Panc1 (cell line): Measurements from ENCODE around the gene RAB33A. TPM values are rescaled to one million over a fixed set of nuclear protein-coding genes. Genes with fewer than 3 reads are reported as not detected.

Source experiments
- ATAC-seq: fragments of 200-7000 bp; cut with Tn5 transposase; 2 replicates; pipeline ENCODE4 v1.9.1; 2020; ENCODE audit warnings: mild to moderate bottlenecking, moderate library complexity
- BruUV-seq: library from RNA; stranded (reverse); fragments of 400-500 nt; replicated peaks from 2 replicates; lab custom pipeline; 2021; lab: Mats Ljungman, UMichigan
- CTCF ChIA-PET: fragments of 300-600 bp; sonication (Branson Sonifier 250); formaldehyde crosslinking; loops from one replicate; lab custom pipeline; 2022; ENCODE audit warnings: antibody characterized with exemption; lab: Charles Lee
- POLR2A ChIA-PET: fragments of 300-600 bp; sonication (Branson Sonifier 250); formaldehyde crosslinking; loops from one replicate; lab custom pipeline; 2022; ENCODE audit warnings: antibody characterized with exemption; lab: Charles Lee
- DNase-seq: peaks from one replicate; pipeline ENCODE4 v3.0.0-alpha.2; 2010; ENCODE audit warnings: low read depth, low spot score
- H3K27ac ChIP-seq: 2 replicates; pipeline ENCODE4 v1.5.1; 2011; ENCODE audit warnings: mild to moderate bottlenecking, low read length, inconsistent platforms
- H3K27me3 ChIP-seq: fragments of 200-500 bp; sonication (Bioruptor generic); 2 replicates; pipeline ENCODE4 v1.6.0; 2014; ENCODE audit warnings: low read length, inconsistent platforms; ENCODE audit not compliant: control insufficient read depth, insufficient read depth
- H3K36me3 ChIP-seq: fragments of 200-500 bp; sonication (Bioruptor generic); 2 replicates; pipeline ENCODE4 v1.5.1; 2014; ENCODE audit warnings: inconsistent platforms, mild to moderate bottlenecking, low read length, moderate library complexity; ENCODE audit not compliant: control insufficient read depth, insufficient read depth
- H3K4me1 ChIP-seq: 2 replicates; pipeline ENCODE4 v1.5.1; 2011; ENCODE audit warnings: inconsistent platforms, mild to moderate bottlenecking, low read length, moderate library complexity; ENCODE audit not compliant: control insufficient read depth, insufficient read depth
- H3K4me3 ChIP-seq, 2 experiments: 2 replicates each; pipeline ENCODE4 v1.5.1; 2011 to 2012; ENCODE audit warnings: low read depth in 2 of 2, low read length in 2 of 2, mild to moderate bottlenecking in 2 of 2, inconsistent platforms in 1 of 2, moderate library complexity in 1 of 2
- H3K9me3 ChIP-seq: fragments of 200-500 bp; sonication (Bioruptor generic); 2 replicates; pipeline ENCODE4 v1.5.1; 2014; ENCODE audit warnings: low read depth, mild to moderate bottlenecking, inconsistent platforms, low read length, moderate library complexity; ENCODE audit not compliant: control insufficient read depth, insufficient read depth
- CTCF ChIP-seq: fragments of 450-650 bp; IDR thresholded peaks from 2 replicates; pipeline ENCODE4 v1.5.1; 2017; ENCODE audit warnings: mild to moderate bottlenecking
- POLR2AphosphoS5 ChIP-seq: IDR thresholded peaks from 2 replicates; pipeline ENCODE4 v1.6.1; 2012; ENCODE audit warnings: mild to moderate bottlenecking, low read depth, low read length, moderate library complexity
- REST ChIP-seq, 2 experiments: IDR thresholded peaks; 2 replicates each; pipeline ENCODE4 v1.6.1; 2011 to 2012; ENCODE audit warnings: low read depth in 2 of 2, control low read depth in 1 of 2, low read length in 1 of 2, mild to moderate bottlenecking in 1 of 2, moderate library complexity in 1 of 2; ENCODE audit not compliant: insufficient read depth in 1 of 2
- SIN3A ChIP-seq: IDR thresholded peaks from 2 replicates; pipeline ENCODE4 v1.6.1; 2012; ENCODE audit warnings: low read depth, mild to moderate bottlenecking, low read length, moderate library complexity, borderline replicate concordance; ENCODE audit not compliant: insufficient read depth
- TCF7L2 ChIP-seq: IDR thresholded peaks from 2 replicates; pipeline ENCODE4 v1.6.1; 2011; ENCODE audit warnings: mild to moderate bottlenecking, low read depth, low read length, inconsistent platforms
- in situ Hi-C: cut with HindIII; loops from 2 replicates; pipeline ENCODE4 v1.10.0; 2016; ENCODE audit warnings: low sequenced_read_pairs, low pct_unique_long_range_greater_than_20kb
- intact Hi-C: fragments of 100-400 bp; cut with micrococcal nuclease; formaldehyde crosslinking; loops from one replicate; pipeline ENCODE4 v1.10.0; 2022; ENCODE audit not compliant: unreplicated experiment
- total RNA-seq: library from RNA; stranded (reverse); gene quantifications from one replicate; pipeline ENCODE4 v1.2.1, GENCODE V29; 2021; ENCODE audit not compliant: unreplicated experiment

RAB33A gene
- total RNA-seq, 1 experiment from 2014 or later, result 2.2 TPM

- intact Hi-C loops (loop anchor here (10.0 kb wide), 1 partner anchor 592 kb away; no protein-coding TSS in a partner anchor), in situ Hi-C loops (no loop called here)
- ChIA-PET CTCF (interaction anchor here (0.6 to 0.7 kb wide), 2 partner anchors 16 to 320 kb away, joined by 3 to 8 read pairs; no protein-coding TSS in a partner anchor), POLR2A (no interaction called here)
- no peaks in the 10 kb centered on the region for H3K9me3 ChIP-seq
- ATAC-seq, result no peak
- no peak overlapping the region for H3K4me3 ChIP-seq
- no peaks in the 10 kb centered on the region for H3K36me3 ChIP-seq
- no peak overlapping the region for H3K27ac ChIP-seq
- H3K4me1 ChIP-seq, result peaks cover 6% of the 10 kb centered on the region; the same call in 1 of the 2 replicates
- no TSS peak for BruUV-seq
- H3K27me3 ChIP-seq, result no peaks in the 10 kb centered on the region
- no peak for DNase-seq
- TF ChIP-seq TCF7L2 (no peak), POLR2AphosphoS5 (no peak), CTCF (no peak), REST (IDR thresholded peaks at IDR 0.05; ENCODE audit: insufficient read depth in 1 of 2, low read depth in 2 of 2, low read length in 1 of 2) (no peak), SIN3A (no peak)
Observed at GRCh38 chrX:130196466-130196865, 24.7 kb downstream of the RAB33A start.

- peak; percentile 55; the same call in 1 of the 2 replicates for ATAC-seq
- no peak for DNase-seq
- Histone ChIP-seq H3K4me3 (no peak overlapping the region), H3K36me3 (no peaks in the 10 kb centered on the region; the same call in 1 of the 2 replicates), H3K27ac (no peak overlapping the region), H3K9me3 (no peaks in the 10 kb centered on the region), H3K4me1 (0 out of 2 replicates have a peak, but pooled peaks cover 1% of the 10 kb centered on the region), H3K27me3 (no peaks in the 10 kb centered on the region)
- BruUV-seq, result no TSS peak
- no peak for TF ChIP-seq REST (IDR thresholded peaks at IDR 0.05; ENCODE audit: insufficient read depth in 1 of 2, low read depth in 2 of 2, low read length in 1 of 2)
- no peak for TF ChIP-seq TCF7L2
- no peak for TF ChIP-seq CTCF
- TF ChIP-seq SIN3A, result no peak
- ChIA-PET CTCF (no interaction called here), POLR2A (no interaction called here)
- intact Hi-C loops (loop anchor here (10.0 kb wide), 1 partner anchor 593 kb away; no protein-coding TSS in a partner anchor), in situ Hi-C loops (no loop called here)
Observed at GRCh38 chrX:130197464-130197863, 25.7 kb downstream of the RAB33A start.
